PC-9 (cell line): ENCODE measurements around the gene ADGRV1. TPM values are rescaled to one million over a fixed set of nuclear protein-coding genes. Genes with fewer than 3 reads are reported as not detected.

ENCODE experiments used
- BruUV-seq: library from RNA; stranded (reverse); fragments of 400-500 nt; replicated peaks from 2 replicates; lab custom pipeline; 2021; lab: Mats Ljungman, UMichigan
- CTCF ChIA-PET: fragments of 300-600 bp; sonication (Branson Sonifier 250); formaldehyde crosslinking; loops from one replicate; lab custom pipeline; 2022; ENCODE audit warnings: antibody characterized with exemption; lab: Charles Lee
- POLR2A ChIA-PET: fragments of 300-600 bp; sonication (Branson Sonifier 250); formaldehyde crosslinking; loops from one replicate; lab custom pipeline; 2022; ENCODE audit warnings: antibody characterized with exemption; ENCODE audit not compliant: unreplicated experiment; lab: Charles Lee
- DNase-seq, 2 experiments: peaks; one replicate each; pipeline versions ENCODE4 v3.0.0 to v3.0.0-alpha.2; 2015 to 2022; ENCODE audit warnings: mixed read lengths in 1 of 2
- H2AFZ ChIP-seq: fragments of 200-600 bp; sonication (generic); 2 replicates; pipeline ENCODE4 v1.8.1; 2017; ENCODE audit warnings: antibody characterized with exemption
- H3F3A ChIP-seq: fragments of 200-600 bp; sonication (generic); 2 replicates; pipeline ENCODE4 v1.8.1; 2017; ENCODE audit warnings: antibody characterized with exemption, mild to moderate bottlenecking, low read depth; ENCODE audit not compliant: insufficient read depth
- H3K27ac ChIP-seq: fragments of 200-600 bp; sonication (generic); 2 replicates; pipeline ENCODE4 v1.6.1; 2016; ENCODE audit warnings: mixed run types
- H3K27me3 ChIP-seq: fragments of 200-600 bp; sonication (generic); 2 replicates; pipeline ENCODE4 v1.6.1; 2016; ENCODE audit warnings: low read depth, mixed run types; ENCODE audit not compliant: insufficient read depth
- H3K36me3 ChIP-seq: fragments of 200-600 bp; sonication (generic); 2 replicates; pipeline ENCODE4 v1.6.1; 2016; ENCODE audit warnings: low read depth, mixed run types
- H3K4me1 ChIP-seq: fragments of 200-600 bp; sonication (generic); replicated peaks from 2 replicates; pipeline ENCODE4 v1.6.1; 2016; ENCODE audit warnings: mixed run types; ENCODE audit not compliant: insufficient read depth
- H3K4me2 ChIP-seq: fragments of 200-600 bp; sonication (generic); 2 replicates; pipeline ENCODE4 v1.6.1; 2017; ENCODE audit warnings: mixed run types
- H3K4me3 ChIP-seq: fragments of 200-600 bp; sonication (generic); 2 replicates; pipeline ENCODE4 v1.6.1; 2016; ENCODE audit warnings: mixed run types
- H3K79me2 ChIP-seq: fragments of 200-600 bp; sonication (generic); 2 replicates; pipeline ENCODE4 v1.6.1; 2017; ENCODE audit warnings: low read depth, mixed run types
- H3K9me2 ChIP-seq: fragments of 200-600 bp; sonication (generic); 2 replicates; pipeline ENCODE4 v1.8.1; 2017; ENCODE audit warnings: mild to moderate bottlenecking; ENCODE audit not compliant: insufficient read depth
- H3K9me3 ChIP-seq: fragments of 200-600 bp; sonication (generic); 2 replicates; pipeline ENCODE4 v1.8.1; 2016; ENCODE audit warnings: low read depth; ENCODE audit not compliant: insufficient read depth
- H4K20me1 ChIP-seq: fragments of 200-600 bp; sonication (generic); 2 replicates; pipeline ENCODE4 v1.8.1; 2017; ENCODE audit not compliant: insufficient read depth
- EZH2 ChIP-seq: fragments of 200-600 bp; sonication (generic); IDR thresholded peaks from 2 replicates; pipeline ENCODE4 v1.8.0; 2017; ENCODE audit warnings: antibody characterized with exemption, low read depth
- intact Hi-C: fragments of 100-400 bp; cut with micrococcal nuclease; formaldehyde crosslinking; loops from one replicate; pipeline ENCODE4 v1.10.0; 2022; ENCODE audit not compliant: unreplicated experiment
- total RNA-seq: library from RNA; stranded (reverse); gene quantifications from 2 replicates; pipeline ENCODE4 v1.2.3, GENCODE V29; 2021
- TF ChIP-seq, protein P1 (sequence below): fragments of 200-600 bp; sonication (generic); conservative IDR thresholded peaks from 2 replicates; pipeline ENCODE4 v1.6.1; 2017; ENCODE audit warnings: mixed run types, antibody characterized with exemption, mild to moderate bottlenecking, moderate library complexity

The ADGRV1 gene
- total RNA-seq, 1 experiment from 2014 or later: 1.0 TPM

DNA sequence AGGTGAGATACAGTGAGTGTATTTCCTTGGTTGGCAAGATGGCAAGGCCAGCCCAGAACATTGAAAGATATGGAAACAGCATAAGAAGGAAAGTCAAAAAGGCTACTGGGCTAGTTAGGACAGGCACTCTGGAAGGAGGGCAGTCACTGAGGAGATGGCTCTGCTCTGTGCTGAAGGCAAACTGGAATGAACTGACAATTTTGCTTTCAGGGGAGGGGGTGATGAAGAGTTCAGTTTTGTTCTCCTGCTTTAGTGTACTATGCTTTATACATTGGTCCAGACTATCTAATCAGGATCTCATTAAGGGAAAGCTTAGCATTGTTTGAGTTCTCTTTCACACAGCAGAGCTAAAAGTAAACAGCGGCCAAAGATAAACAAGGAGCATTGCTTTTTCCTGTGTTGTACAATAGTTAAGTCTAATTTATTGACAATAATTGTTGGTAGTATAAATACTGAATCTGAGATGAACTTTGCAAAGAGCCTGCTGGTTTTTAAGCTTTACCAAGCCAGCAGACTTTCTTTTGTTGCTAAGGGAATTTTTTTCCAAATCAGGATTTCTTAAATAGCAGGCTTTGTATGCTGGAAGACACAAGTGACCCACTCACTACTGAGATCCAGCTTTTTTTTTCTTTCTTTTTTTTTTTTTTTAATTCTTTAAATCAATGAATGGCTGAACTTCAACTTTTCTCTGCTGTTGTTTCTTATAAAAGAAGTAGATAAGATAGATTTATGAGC, 469.0 kb downstream of the ADGRV1 start:
- DNase-seq: no peak
- TF ChIP-seq, protein P1, sequence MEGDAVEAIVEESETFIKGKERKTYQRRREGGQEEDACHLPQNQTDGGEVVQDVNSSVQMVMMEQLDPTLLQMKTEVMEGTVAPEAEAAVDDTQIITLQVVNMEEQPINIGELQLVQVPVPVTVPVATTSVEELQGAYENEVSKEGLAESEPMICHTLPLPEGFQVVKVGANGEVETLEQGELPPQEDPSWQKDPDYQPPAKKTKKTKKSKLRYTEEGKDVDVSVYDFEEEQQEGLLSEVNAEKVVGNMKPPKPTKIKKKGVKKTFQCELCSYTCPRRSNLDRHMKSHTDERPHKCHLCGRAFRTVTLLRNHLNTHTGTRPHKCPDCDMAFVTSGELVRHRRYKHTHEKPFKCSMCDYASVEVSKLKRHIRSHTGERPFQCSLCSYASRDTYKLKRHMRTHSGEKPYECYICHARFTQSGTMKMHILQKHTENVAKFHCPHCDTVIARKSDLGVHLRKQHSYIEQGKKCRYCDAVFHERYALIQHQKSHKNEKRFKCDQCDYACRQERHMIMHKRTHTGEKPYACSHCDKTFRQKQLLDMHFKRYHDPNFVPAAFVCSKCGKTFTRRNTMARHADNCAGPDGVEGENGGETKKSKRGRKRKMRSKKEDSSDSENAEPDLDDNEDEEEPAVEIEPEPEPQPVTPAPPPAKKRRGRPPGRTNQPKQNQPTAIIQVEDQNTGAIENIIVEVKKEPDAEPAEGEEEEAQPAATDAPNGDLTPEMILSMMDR: no peak
- no peak for TF ChIP-seq EZH2
- no TSS peak for BruUV-seq
- Histone ChIP-seq H3K27me3 (no peaks in the 10 kb centered on the region), H3K4me3 (no peak overlapping the region), H3K36me3 (no peaks in the 10 kb centered on the region), H3K9me3 (0 out of 2 replicates have a peak, but pooled peaks cover 7% of the 10 kb centered on the region), H3K79me2 (no peaks in the 10 kb centered on the region), H3K4me2 (no peak overlapping the region), H3K4me1 (no peaks in the 10 kb centered on the region), H3K27ac (no peak overlapping the region), H2AFZ (no peak overlapping the region), H3K9me2 (no peaks in the 10 kb centered on the region), H4K20me1 (no peaks in the 10 kb centered on the region), H3F3A (no peaks in the 10 kb centered on the region)
- intact Hi-C loops: no loop called here
- ChIA-PET POLR2A (no interaction called here), CTCF (no interaction called here)

DNA sequence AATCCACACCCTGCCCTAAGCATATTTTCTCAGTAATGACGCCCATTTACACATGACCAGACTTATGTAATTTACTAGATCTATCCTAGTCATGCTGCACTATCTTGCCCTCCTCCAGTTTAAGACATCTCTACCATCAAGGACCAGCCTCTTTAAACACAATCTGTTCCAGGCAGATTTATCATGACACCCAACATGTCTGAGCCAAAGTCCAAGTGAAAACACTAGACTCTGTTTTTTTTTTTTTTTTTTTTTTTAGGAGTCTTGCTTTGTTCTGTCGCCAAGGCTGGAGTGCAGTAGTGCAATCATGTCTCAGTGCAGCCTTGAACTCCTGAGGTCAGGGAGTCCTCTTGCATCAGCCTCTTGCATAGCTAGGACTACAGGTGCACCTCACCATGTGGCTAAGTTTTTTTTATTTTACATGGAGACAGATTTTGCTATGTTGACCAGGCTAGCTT, 469.9 kb downstream of the ADGRV1 start:
- Histone ChIP-seq H3K4me2 (no peak overlapping the region), H3K9me2 (no peaks in the 10 kb centered on the region), H2AFZ (no peak overlapping the region), H3K27ac (no peak overlapping the region), H3K27me3 (no peaks in the 10 kb centered on the region), H3K79me2 (no peaks in the 10 kb centered on the region), H4K20me1 (no peaks in the 10 kb centered on the region), H3K9me3 (0 out of 2 replicates have a peak, but pooled peaks cover 7% of the 10 kb centered on the region), H3K4me3 (no peak overlapping the region), H3F3A (no peaks in the 10 kb centered on the region), H3K36me3 (no peaks in the 10 kb centered on the region), H3K4me1 (no peaks in the 10 kb centered on the region)
- intact Hi-C loops: no loop called here
- TF ChIP-seq, protein P1: no peak
- no peak for TF ChIP-seq EZH2
- ChIA-PET POLR2A (no interaction called here), CTCF (no interaction called here)
- no peak for DNase-seq
- BruUV-seq: no TSS peak

DNA sequence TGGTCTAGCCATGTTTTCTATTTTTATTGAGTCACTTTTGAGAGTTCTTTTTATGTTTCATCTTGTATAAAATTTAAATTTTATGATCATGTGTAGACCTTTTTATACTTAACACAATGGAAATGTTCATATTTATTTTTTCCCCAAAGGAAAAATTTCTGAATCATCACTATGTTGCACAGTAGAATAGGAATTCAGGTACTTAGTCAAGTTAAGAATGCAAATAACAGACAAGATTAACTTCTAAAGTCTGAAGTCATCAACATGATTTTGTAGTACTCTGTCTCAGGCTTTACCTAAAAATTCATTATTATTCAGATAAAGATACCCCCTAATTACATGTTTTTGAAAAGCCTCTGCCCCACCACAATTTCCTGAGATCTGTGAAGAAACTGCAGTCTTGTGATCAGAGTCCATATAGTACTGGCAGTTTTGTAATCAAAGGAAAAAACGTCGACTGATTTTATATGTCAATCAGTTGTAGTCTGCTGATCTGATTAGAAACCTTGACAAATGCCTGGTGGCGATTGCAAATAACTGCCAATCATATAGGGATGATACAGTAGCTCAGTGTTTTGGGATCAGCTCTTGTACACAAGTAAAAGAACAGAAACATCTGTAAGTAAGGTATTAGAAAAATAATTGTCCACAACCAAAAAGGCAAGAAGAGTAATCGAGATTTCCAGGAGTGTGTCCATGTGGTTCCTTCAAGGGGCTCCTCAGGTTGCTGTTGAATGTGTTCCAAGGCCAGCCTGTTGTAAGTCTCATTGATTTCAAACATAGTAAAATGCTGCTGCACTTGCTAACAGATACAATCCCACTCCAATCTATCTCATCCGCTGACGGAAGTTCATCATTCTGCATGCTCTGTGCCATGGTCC, 472.2 kb downstream of the ADGRV1 start:
- CTCF ChIA-PET: no interaction called here
- DNase-seq: no peak

More for the DNA sequence above, 472.2 kb downstream of the ADGRV1 start:
- Histone ChIP-seq H2AFZ (peak overlapping the region; percentile 49; the same call in 1 of the 2 replicates), H3K9me2 (no peaks in the 10 kb centered on the region), H3K4me3 (no peak overlapping the region), H3K4me2 (no peak overlapping the region), H3K36me3 (no peaks in the 10 kb centered on the region), H3K79me2 (no peaks in the 10 kb centered on the region), H4K20me1 (no peaks in the 10 kb centered on the region), H3K27ac (no peak overlapping the region), H3K27me3 (no peaks in the 10 kb centered on the region), H3F3A (no peaks in the 10 kb centered on the region), H3K9me3 (0 out of 2 replicates have a peak, but pooled peaks cover 7% of the 10 kb centered on the region), H3K4me1 (no peaks in the 10 kb centered on the region)
- intact Hi-C loops: no loop called here
- POLR2A ChIA-PET: no interaction called here
- no TSS peak for BruUV-seq
- TF ChIP-seq, protein P1: no peak
- no peak for TF ChIP-seq EZH2
